H9 (cell line): ENCODE results near the gene HMG20B. TPM values are rescaled to one million over a fixed set of nuclear protein-coding genes. Genes with fewer than 3 reads are reported as not detected.

ENCODE experiments used
- DNase-seq: peaks from one replicate; pipeline ENCODE4 v3.0.0-alpha.2; 2017
- H2AFZ ChIP-seq: one replicate; pipeline ENCODE4 v1.6.1; 2013; ENCODE audit warnings: mild to moderate bottlenecking, low read length, control low read depth, moderate library complexity
- H2AK5ac ChIP-seq: 2 replicates; pipeline ENCODE4 v1.6.1; 2013; ENCODE audit warnings: low read length, control low read depth, mixed read lengths; ENCODE audit not compliant: insufficient read length
- H2BK120ac ChIP-seq: one replicate; pipeline ENCODE4 v1.6.1; 2013; ENCODE audit warnings: low read depth, mild to moderate bottlenecking, low read length, control low read depth, inconsistent platforms; ENCODE audit not compliant: poor library complexity, severe bottlenecking
- H2BK12ac ChIP-seq: 2 replicates; pipeline ENCODE4 v1.6.1; 2013; ENCODE audit warnings: low read length, control low read depth, mixed read lengths, low read depth; ENCODE audit not compliant: insufficient read length
- H2BK15ac ChIP-seq: 2 replicates; pipeline ENCODE4 v1.6.1; 2013; ENCODE audit warnings: low read depth, low read length, control low read depth
- H2BK20ac ChIP-seq: one replicate; pipeline ENCODE4 v1.6.1; 2013; ENCODE audit warnings: low read depth, mild to moderate bottlenecking, low read length, control low read depth, inconsistent platforms; ENCODE audit not compliant: poor library complexity, severe bottlenecking
- H2BK5ac ChIP-seq: 2 replicates; pipeline ENCODE4 v1.6.1; 2013; ENCODE audit warnings: low read length, control low read depth, mixed read lengths; ENCODE audit not compliant: insufficient read length
- H3K14ac ChIP-seq: 2 replicates; pipeline ENCODE4 v1.6.1; 2013; ENCODE audit warnings: low read length, control low read depth; ENCODE audit not compliant: insufficient read depth
- H3K18ac ChIP-seq: 2 replicates; pipeline ENCODE4 v1.6.1; 2013; ENCODE audit warnings: low read depth, mild to moderate bottlenecking, mixed read lengths, low read length, control low read depth; ENCODE audit not compliant: insufficient read length
- H3K23ac ChIP-seq: 2 replicates; pipeline ENCODE4 v1.6.1; 2013; ENCODE audit warnings: low read length, control low read depth, mixed read lengths, low read depth; ENCODE audit not compliant: insufficient read length
- H3K23me2 ChIP-seq: 2 replicates; pipeline ENCODE4 v1.6.1; 2013; ENCODE audit warnings: low read depth, mild to moderate bottlenecking, mixed read lengths, low read length, control low read depth; ENCODE audit not compliant: insufficient read length, poor library complexity, severe bottlenecking
- H3K27ac ChIP-seq: 2 replicates; pipeline ENCODE4 v1.5.1; 2013; ENCODE audit warnings: low read length, control low read depth, mixed read lengths, low read depth; ENCODE audit not compliant: insufficient read length
- H3K27me3 ChIP-seq: 2 replicates; pipeline ENCODE4 v1.6.1; 2013; ENCODE audit warnings: low read length, control low read depth, inconsistent platforms; ENCODE audit not compliant: insufficient read depth
- H3K4ac ChIP-seq: 2 replicates; pipeline ENCODE4 v1.6.1; 2013; ENCODE audit warnings: low read depth, mild to moderate bottlenecking, control low read depth, inconsistent platforms, low read length, moderate library complexity
- H3K4me1 ChIP-seq: 2 replicates; pipeline ENCODE4 v1.6.1; 2013; ENCODE audit warnings: low read length, control low read depth, inconsistent platforms; ENCODE audit not compliant: insufficient read depth
- H3K4me2 ChIP-seq: 2 replicates; pipeline ENCODE4 v1.6.1; 2013; ENCODE audit warnings: low read length, control low read depth, mixed read lengths; ENCODE audit not compliant: insufficient read length, insufficient read depth
- H3K56ac ChIP-seq: 2 replicates; pipeline ENCODE4 v1.6.1; 2013; ENCODE audit warnings: low read depth, mild to moderate bottlenecking, mixed read lengths, low read length, control low read depth; ENCODE audit not compliant: insufficient read length
- H3K79me1 ChIP-seq: 2 replicates; pipeline ENCODE4 v1.6.1; 2013; ENCODE audit warnings: low read depth, mild to moderate bottlenecking, moderate library complexity, low read length, control low read depth, inconsistent platforms; ENCODE audit not compliant: insufficient read depth, poor library complexity, severe bottlenecking
- H3K79me2 ChIP-seq: 2 replicates; pipeline ENCODE4 v1.6.1; 2013; ENCODE audit warnings: low read length, control low read depth, inconsistent platforms; ENCODE audit not compliant: insufficient read depth
- H3K9ac ChIP-seq: 2 replicates; pipeline ENCODE4 v1.6.1; 2013; ENCODE audit warnings: low read length, control low read depth, mixed read lengths; ENCODE audit not compliant: insufficient read length; ENCODE audit errors: extremely low read depth
- H3K9me3 ChIP-seq: one replicate; pipeline ENCODE4 v1.6.1; 2013; ENCODE audit warnings: low read depth, low read length, inconsistent platforms; ENCODE audit not compliant: control insufficient read depth
- H3T11ph ChIP-seq: one replicate; pipeline ENCODE4 v1.6.1; 2013; ENCODE audit warnings: mild to moderate bottlenecking, low read length, control low read depth, inconsistent platforms
- H4K20me1 ChIP-seq: one replicate; pipeline ENCODE4 v1.6.1; 2013; ENCODE audit not compliant: control insufficient read depth, insufficient read length, insufficient read depth
- H4K5ac ChIP-seq: 2 replicates; pipeline ENCODE4 v1.6.1; 2013; ENCODE audit warnings: low read depth, mild to moderate bottlenecking, mixed read lengths, low read length, control low read depth; ENCODE audit not compliant: insufficient read length
- H4K8ac ChIP-seq: replicated peaks from 2 replicates; pipeline ENCODE4 v1.6.1; 2013; ENCODE audit warnings: low read length, control low read depth, mixed read lengths, low read depth; ENCODE audit not compliant: insufficient read length
- H4K91ac ChIP-seq: 2 replicates; pipeline ENCODE4 v1.6.1; 2013; ENCODE audit warnings: low read depth, mild to moderate bottlenecking, moderate library complexity, mixed read lengths, low read length, control low read depth; ENCODE audit not compliant: insufficient read length
- H3K27ac Mint-ChIP-seq, 3 experiments: 2 replicates in 2 of 3; 3 replicates in 1 of 3; pipeline ENCODE4 v1.8.0; 2020 to 2021; ENCODE audit warnings: mixed read lengths in 3 of 3, mild to moderate bottlenecking in 1 of 3, moderate library complexity in 1 of 3
- H3K27me3 Mint-ChIP-seq: 2 replicates; pipeline ENCODE4 v1.8.0; 2021; ENCODE audit warnings: low read depth, mild to moderate bottlenecking, moderate library complexity, mixed read lengths
- H3K36me3 Mint-ChIP-seq, 3 experiments: 2 replicates in 2 of 3; 3 replicates in 1 of 3; pipeline ENCODE4 v1.8.0; 2020 to 2021; ENCODE audit warnings: low read depth in 3 of 3, mixed read lengths in 3 of 3; ENCODE audit not compliant: insufficient read depth in 1 of 3
- H3K4me1 Mint-ChIP-seq, 2 experiments: 2 replicates each; pipeline ENCODE4 v1.8.0; 2020; ENCODE audit warnings: mixed read lengths in 2 of 2
- H3K4me3 Mint-ChIP-seq, 2 experiments: 2 replicates in 1 of 2; 3 replicates in 1 of 2; pipeline ENCODE4 v1.8.0; 2020 to 2021; ENCODE audit warnings: mild to moderate bottlenecking in 2 of 2, mixed read lengths in 2 of 2, moderate library complexity in 1 of 2
- H3K9me3 Mint-ChIP-seq, 2 experiments: 2 replicates in 1 of 2; 3 replicates in 1 of 2; pipeline ENCODE4 v1.8.0; 2020; ENCODE audit warnings: mild to moderate bottlenecking in 2 of 2, mixed read lengths in 2 of 2, moderate library complexity in 1 of 2
- CTCF ChIP-seq: fragments of 200-600 bp; sonication (generic); conservative IDR thresholded peaks from 3 replicates; pipeline ENCODE4 v1.8.0; 2021; ENCODE audit warnings: antibody characterized with exemption, mild to moderate bottlenecking
- WGBS: extraction: QIAGEN DNeasy Blood & Tissue Kit; methylation state at CpG from one replicate; pipeline ENCODE4 v1.1.7; 2013; ENCODE audit warnings: missing lambda C conversion rate, low lambda C conversion rate, mixed read lengths; ENCODE audit not compliant: insufficient read length; ENCODE audit errors: extremely low coverage; 5-methylcytosine and 5-hydroxymethylcytosine counted together
- total RNA-seq: library from RNA; stranded (reverse); gene quantifications from 2 replicates; pipeline ENCODE4 v1.2.1, GENCODE V29; 2021

HMG20B gene
- total RNA-seq, 1 experiment from 2014 or later: 58.1 TPM

- no peak overlapping the region for H2BK5ac ChIP-seq
- no peak overlapping the region for H3K9ac ChIP-seq
- no peak overlapping the region for H3K27ac ChIP-seq
- no peak overlapping the region for H3T11ph ChIP-seq
- no peaks in the 10 kb centered on the region for H4K20me1 ChIP-seq
- Mint-ChIP-seq H3K9me3 (no peaks in the 10 kb centered on the region), H3K36me3 (peaks cover 4 to 13% (median 12%) of the 10 kb centered on the region in 3 experiments; a peak in 6 of 7 replicates), H3K4me1 (peaks cover 2 to 3% of the 10 kb centered on the region in 2 experiments; a peak in 1 of 4 replicates), H3K4me3 (no peak overlapping the region), H3K27me3 (no peaks in the 10 kb centered on the region), H3K27ac (no peak overlapping the region)
- H3K27me3 ChIP-seq: no peaks in the 10 kb centered on the region
- DNase-seq: no peak
- no peak overlapping the region for H3K4me2 ChIP-seq
- H3K56ac ChIP-seq: no peak overlapping the region
- no peak overlapping the region for H3K18ac ChIP-seq
- H2BK15ac ChIP-seq: no peak overlapping the region
- H4K8ac ChIP-seq: no peak overlapping the region
- no peak overlapping the region for H2AFZ ChIP-seq
- H2BK20ac ChIP-seq: no peak overlapping the region
- no peak for TF ChIP-seq CTCF
- H4K5ac ChIP-seq: no peak overlapping the region
- no peaks in the 10 kb centered on the region for H3K23me2 ChIP-seq
- no peaks in the 10 kb centered on the region for H3K9me3 ChIP-seq
- H2AK5ac ChIP-seq: no peak overlapping the region
- H3K79me1 ChIP-seq: no peaks in the 10 kb centered on the region
- no peak overlapping the region for H2BK12ac ChIP-seq
- H3K4me1 ChIP-seq: no peaks in the 10 kb centered on the region
- no peak overlapping the region for H2BK120ac ChIP-seq
- H3K14ac ChIP-seq: no peak overlapping the region
- no peaks in the 10 kb centered on the region for H3K79me2 ChIP-seq
- no CpG with 5 or more reads among the region's 23 CpGs for WGBS
- no peak overlapping the region for H3K4ac ChIP-seq
- H4K91ac ChIP-seq: no peak overlapping the region
- no peak overlapping the region for H3K23ac ChIP-seq
Measured at GRCh38 chr19:3546119-3546518, 26.6 kb upstream of the HMG20B start.
